Right renal cortex interstitium (tissue), 3 donors: ENCODE data around the gene EVI5. TPM values are rescaled to one million over a fixed set of nuclear protein-coding genes. Genes with fewer than 3 reads are reported as not detected.
"Not testable (repeated sequence)": the region's sequence is repeated elsewhere in the genome, so short reads cannot be mapped to it uniquely, and the experiment has no call there.

Experiments
- DNase-seq, 3 donors: peaks; one replicate each; pipeline ENCODE4 v3.0.0-alpha.2; 2013; ENCODE audit warnings: low read depth in 3 of 3, low spot score in 2 of 3
- polyA plus RNA-seq, 3 donors: library from polyadenylated mRNA; unstranded; fragments of 120-200 nt; gene quantifications; one replicate each; pipeline ENCODE4 v1.2.1, GENCODE V29; 2013; ENCODE audit not compliant: insufficient read length in 3 of 3

EVI5 gene
- polyA plus RNA-seq, 3 donors = 18.6 to 21.8 (median 19.3) TPM

DNA sequence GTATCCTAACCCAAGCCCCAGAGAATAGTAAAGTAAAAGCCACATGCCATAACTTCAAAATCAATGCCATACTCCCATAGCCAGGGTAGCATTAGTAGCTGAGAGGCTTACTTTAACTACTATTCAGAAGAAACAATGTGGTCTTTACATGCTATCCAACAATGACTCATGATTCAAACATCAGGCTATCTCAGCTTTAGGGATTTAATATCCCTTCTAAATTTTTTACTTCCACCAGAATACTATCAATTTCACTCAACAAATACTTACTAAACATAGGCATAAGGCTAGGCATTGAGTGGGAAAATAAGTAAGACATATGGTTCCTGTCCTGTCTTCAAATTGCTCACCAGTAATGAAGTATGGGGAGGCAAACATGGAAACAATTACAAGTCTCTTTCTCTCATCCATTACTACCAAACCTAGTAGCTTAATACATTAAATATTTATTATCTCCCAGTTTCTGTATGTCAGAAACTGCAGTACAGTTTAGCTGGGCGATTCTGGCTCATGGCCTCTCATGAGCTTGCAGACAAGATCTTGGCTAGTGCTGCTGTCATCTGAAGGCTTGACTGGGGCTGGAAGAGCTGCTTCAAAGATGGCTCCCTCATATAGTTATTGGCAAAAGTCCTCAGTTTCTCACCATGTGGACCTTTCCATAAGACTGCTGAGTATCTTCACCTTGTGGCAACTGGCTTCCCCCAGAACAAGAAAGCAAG, 30.7 kb downstream of the EVI5 start:
- no peak for DNase-seq

- no peak for DNase-seq
Measured at GRCh38 chr1:92752719-92753118, 32.2 kb downstream of the EVI5 start.

DNA sequence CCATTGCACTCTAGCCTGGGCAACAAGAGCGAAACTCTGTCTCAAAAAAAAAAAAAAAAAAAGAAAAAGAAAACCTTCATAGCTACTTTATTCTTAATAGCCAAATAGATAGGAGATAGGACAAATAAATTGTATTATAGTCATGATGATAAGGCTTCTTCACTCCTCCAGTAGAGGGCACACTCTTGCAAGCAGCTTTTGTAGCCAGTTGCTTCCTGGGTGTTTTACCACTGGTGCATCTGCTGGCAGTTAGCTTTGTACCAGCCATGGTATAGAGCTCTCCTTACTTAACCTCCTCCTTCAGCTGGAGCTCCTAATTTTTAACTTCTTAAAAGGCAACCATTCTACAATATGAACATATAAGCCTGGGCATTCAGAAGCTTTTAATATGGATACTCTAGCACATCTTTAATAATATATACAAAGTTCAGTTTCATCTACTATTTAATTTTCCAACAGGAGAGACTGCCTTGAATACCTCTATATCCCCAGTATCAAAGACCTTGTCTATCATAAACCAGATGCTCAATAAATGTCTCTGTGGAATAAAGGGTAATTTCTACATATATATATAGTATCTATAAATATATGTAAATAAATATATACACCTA, 35.8 kb downstream of the EVI5 start:
- DNase-seq = no peak

- no peak for DNase-seq
Measured at GRCh38 chr1:92748138-92748537, 36.8 kb downstream of the EVI5 start.

DNA sequence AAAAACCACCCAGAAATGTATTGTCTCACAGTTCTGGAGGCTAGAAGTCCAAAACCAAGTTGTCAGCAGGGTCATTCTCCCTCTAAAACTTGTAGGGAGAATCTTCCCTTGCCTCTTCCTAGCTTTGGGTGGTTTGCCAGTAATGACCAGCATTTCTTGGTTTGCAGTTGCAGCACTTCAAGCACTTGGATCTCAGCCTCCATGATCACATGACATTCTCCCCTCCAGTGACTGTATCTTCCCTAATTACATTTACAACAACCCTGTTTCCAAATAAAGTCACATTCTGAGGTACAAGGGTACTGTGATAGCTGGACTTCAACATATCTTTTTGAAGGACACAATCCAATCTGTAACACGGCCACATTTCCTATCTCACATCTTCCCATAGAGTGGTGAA, 37.2 kb downstream of the EVI5 start:
- DNase-seq = no peak

GRCh38 chr1:92746255-92746654, 38.7 kb downstream of the EVI5 start:
- DNase-seq = not testable (repeated sequence)

GRCh38 chr1:92743221-92743620, 41.7 kb downstream of the EVI5 start:
- DNase-seq = no peak

- no peak for DNase-seq
Measured at GRCh38 chr1:92739669-92740524, 45.0 kb downstream of the EVI5 start.

DNA sequence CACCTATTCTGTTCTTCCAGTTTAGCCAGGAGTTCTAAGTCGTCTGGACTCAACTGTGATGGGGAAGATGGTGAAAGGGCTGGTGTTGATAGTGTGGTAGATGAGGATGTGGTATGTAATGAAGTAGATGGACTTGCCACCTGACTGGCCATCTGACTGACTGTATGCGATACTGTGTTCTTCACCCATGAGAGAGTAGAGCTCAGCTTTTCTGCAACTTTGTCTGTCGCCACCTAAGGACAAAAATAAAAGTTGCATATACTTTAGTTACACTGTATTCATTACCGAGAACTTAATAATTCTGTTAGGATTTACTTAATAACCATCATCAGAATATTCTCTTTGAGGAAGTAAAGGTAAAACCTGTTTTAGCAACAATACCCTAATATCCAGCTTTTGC, 48.5 kb downstream of the EVI5 start:
- DNase-seq = no peak

DNA sequence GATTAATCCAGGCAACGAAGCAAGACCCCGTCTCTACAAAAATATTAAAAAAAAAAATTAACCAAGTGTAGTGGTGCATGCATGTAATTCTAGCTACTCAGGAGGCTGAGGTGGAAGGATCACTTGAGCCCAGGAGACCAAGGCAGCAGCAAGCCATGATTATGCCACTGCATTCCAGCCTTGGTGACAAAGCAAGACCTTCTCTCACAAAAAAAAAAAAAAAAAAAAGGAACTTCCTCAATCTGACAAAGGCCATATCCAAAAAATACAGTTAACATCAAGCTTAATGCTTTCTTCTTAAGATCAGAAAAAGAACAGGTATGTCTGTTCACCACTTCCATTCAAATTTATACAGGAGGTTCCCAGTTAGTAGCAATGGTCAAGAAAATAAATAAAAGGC, 54.4 kb downstream of the EVI5 start:
- no peak for DNase-seq

GRCh38 chr1:92728697-92729096, 56.2 kb downstream of the EVI5 start:
- no peak for DNase-seq

DNA sequence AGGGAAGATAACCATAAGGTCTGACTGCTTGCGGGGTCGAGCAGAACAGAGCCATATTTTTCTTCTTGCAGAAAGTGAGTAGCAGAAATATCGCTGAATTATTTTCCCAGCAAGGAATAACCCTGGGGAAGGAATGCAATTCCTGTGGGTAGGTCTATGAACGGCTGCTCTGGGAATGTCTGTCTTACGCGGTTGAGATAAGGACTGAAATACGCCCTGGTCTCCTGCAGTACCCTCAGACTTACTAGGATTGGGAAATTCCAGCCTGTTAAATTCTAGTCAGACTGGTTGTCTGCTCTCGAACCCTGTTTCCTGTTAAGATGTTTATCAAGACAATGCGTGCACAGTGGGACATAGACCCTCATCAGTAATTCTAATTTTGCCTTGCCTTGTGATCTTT, 61.2 kb downstream of the EVI5 start:
- not testable (repeated sequence) for DNase-seq

GRCh38 chr1:92721886-92722285, 63.0 kb downstream of the EVI5 start:
- no peak for DNase-seq

GRCh38 chr1:92721157-92721556, 63.8 kb downstream of the EVI5 start:
- DNase-seq = not testable (repeated sequence)

- not testable (repeated sequence) for DNase-seq
Measured at GRCh38 chr1:92715476-92715951, 69.4 kb downstream of the EVI5 start.

- no peak for DNase-seq
Measured at GRCh38 chr1:92713939-92714338, 71.0 kb downstream of the EVI5 start.

GRCh38 chr1:92711473-92712165, 73.3 kb downstream of the EVI5 start:
- no peak for DNase-seq

GRCh38 chr1:92709738-92710137, 75.2 kb downstream of the EVI5 start:
- DNase-seq = no peak

DNA sequence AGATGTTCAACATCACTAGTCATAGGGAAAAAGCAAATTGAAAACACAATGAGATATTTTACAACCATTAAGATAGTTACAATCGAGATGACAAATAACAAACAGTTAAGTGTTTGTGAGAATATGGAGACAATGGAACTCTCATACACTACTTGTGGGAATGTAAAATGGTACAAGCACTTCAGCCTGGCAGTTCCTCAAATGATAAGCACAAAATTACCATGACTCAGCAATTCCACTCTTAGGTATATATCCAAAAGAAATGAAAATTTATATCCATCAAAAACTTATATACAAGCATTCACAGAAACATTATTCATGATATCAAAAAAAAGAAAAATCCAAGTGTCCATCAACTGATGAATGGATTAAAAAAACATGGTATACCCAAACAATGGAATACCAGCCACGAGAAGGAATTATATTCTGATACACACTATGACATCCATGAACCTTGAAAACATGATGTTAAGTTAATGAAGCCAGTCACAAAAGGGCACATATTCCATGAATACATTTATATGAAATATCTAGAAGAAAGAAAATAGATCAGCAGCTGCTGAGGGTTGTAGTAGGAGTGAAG, 76.4 kb downstream of the EVI5 start:
- DNase-seq = no peak

- no peak for DNase-seq
Measured at GRCh38 chr1:92707709-92708108, 77.2 kb downstream of the EVI5 start.

DNA sequence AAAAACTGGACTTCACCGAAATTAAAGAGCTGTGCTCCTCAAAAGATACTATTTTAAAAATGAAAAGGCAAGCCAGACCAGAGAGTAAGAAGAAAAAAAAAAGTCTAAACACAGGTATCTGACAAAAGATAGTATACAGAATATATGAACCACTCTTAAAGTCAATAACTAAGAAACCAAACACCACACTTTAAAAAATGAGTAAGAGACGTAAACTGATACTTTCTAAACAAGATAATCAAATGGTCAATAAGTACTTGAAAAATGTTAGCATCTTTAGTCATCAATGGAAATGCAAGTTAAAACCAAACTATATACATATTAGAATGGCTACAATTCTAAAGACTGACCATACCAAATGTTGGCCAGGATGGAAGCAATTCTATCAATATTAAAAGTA, 77.6 kb downstream of the EVI5 start:
- DNase-seq = no peak
